KOPT-K1 (cell line): ENCODE data around the gene SPDYE5.
"Not testable (repeated sequence)": the region's sequence is repeated elsewhere in the genome, so short reads cannot be mapped to it uniquely, and the experiment has no call there.

Experiments used
- H3K27ac ChIP-seq: fragments of 200-600 bp; sonication (generic); 2 replicates; pipeline ENCODE4 v1.5.1; 2016; ENCODE audit warnings: antibody characterized with exemption, mild to moderate bottlenecking, low read depth, low read length; ENCODE audit not compliant: poor library complexity, severe bottlenecking
- H3K36me3 ChIP-seq: fragments of 200-600 bp; sonication (generic); 2 replicates; pipeline ENCODE4 v1.5.1; 2017; ENCODE audit warnings: antibody characterized with exemption, mild to moderate bottlenecking, low read length, moderate library complexity; ENCODE audit not compliant: insufficient read depth
- H3K9me3 ChIP-seq: fragments of 200-600 bp; sonication (generic); 2 replicates; pipeline ENCODE4 v1.5.1; 2017; ENCODE audit warnings: antibody characterized with exemption, low read length, mild to moderate bottlenecking; ENCODE audit not compliant: insufficient read depth, poor library complexity, severe bottlenecking

Gene SPDYE5

GRCh38 chr7:75527224-75527722, 35.2 kb downstream of the SPDYE5 start:
- H3K9me3 ChIP-seq: not testable (repeated sequence)
- H3K27ac ChIP-seq: peak overlapping the region; percentile 73
- peaks cover 41% of the 10 kb centered on the region for H3K36me3 ChIP-seq

GRCh38 chr7:75531359-75531821, 39.3 kb downstream of the SPDYE5 start:
- Histone ChIP-seq H3K9me3 (no peaks in the 10 kb centered on the region), H3K36me3 (peaks cover 1% of the 10 kb centered on the region; the same call in 1 of the 2 replicates), H3K27ac (no peak overlapping the region)

GRCh38 chr7:75532639-75533038, 40.5 kb downstream of the SPDYE5 start:
- no peaks in the 10 kb centered on the region for H3K9me3 ChIP-seq

DNA sequence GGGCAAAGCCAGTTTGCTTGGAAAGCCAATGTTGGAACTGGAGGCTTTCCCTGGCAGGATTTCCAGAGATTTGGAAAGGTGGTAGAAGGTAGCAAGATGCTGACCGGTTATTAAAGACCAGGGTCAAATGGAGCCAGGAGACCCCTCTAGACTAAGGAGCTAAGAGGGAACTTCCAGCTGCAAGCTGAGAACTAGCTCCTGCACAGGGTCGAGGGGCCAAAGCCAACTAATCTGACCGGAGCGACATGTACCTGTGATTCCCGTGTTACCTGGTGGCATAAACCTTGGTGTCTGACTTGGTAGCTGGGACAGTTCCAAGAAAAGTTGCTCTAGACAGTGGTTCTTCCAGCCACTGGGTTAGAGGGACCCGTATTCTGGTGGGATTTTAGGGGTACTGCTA, 41.8 kb downstream of the SPDYE5 start:
- Histone ChIP-seq H3K27ac (no peak overlapping the region), H3K36me3 (no peaks in the 10 kb centered on the region), H3K9me3 (no peaks in the 10 kb centered on the region)

More at GRCh38 chr7:75532639-75533038, 40.5 kb downstream of the SPDYE5 start:
- H3K36me3 ChIP-seq: no peaks in the 10 kb centered on the region
- H3K27ac ChIP-seq: no peak overlapping the region

DNA sequence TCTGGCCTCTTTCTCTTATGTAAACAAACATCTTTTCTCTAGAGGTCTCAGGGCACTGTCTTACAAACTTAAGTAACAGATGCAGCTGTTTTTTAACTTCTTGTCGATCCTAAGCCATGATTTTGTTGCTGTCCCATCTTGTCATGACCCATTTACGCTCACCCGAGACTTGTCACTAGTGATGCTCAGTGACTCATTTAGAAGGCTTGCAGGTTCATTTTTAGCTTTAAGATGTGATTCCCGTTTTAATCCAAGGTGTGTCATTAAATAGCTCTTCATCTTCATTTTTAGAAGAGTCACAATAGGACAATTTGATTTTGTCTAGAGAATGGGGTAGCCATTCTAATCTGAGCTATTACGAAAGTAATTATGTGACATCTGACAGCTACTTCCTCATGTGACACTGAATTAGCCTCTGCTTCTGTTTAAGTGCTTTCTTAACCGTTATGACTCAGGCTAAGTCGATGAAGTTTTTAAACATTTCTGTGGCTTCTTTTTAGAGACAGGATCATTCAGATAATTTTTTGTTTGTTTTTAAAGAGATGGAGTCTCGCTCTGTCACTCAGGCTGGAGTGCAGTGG, 42.7 kb downstream of the SPDYE5 start:
- Histone ChIP-seq H3K27ac (no peak overlapping the region), H3K36me3 (no peaks in the 10 kb centered on the region), H3K9me3 (no peaks in the 10 kb centered on the region)

GRCh38 chr7:75536491-75536890, 44.4 kb downstream of the SPDYE5 start:
- H3K27ac ChIP-seq: no peak overlapping the region
- H3K9me3 ChIP-seq: no peaks in the 10 kb centered on the region
- no peaks in the 10 kb centered on the region for H3K36me3 ChIP-seq

DNA sequence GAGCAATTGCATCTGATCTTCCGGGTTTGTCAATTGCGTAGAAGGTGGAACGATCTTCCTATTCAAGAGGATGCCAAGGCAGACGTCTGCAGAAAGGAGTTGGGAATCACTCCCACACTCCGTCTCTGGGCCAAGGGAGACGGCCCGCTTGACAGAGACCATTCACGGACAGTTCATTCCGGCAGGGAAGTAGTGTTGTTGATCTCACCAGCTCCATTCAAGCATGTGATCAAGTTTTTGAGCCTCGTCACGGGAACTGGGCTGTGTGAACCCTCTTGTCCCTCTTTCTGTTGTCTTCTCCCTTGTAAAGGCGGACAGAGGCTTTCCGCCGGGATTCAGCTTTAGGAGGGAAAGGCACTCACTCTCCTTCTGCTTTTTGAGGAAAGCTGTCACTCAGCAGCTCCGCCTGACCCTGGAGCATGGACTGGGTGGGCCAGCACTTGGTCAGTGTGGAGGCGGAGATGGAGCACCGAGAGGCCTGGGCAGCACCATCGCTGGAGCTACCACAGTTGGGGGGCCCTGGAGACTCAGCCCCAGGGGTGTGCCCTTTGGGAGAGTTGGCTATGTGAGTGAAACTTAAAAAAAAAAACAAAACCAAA, 44.9 kb downstream of the SPDYE5 start:
- no peaks in the 10 kb centered on the region for H3K36me3 ChIP-seq

GRCh38 chr7:75537731-75538130, 45.6 kb downstream of the SPDYE5 start:
- H3K27ac ChIP-seq: no peak overlapping the region
- H3K9me3 ChIP-seq: no peaks in the 10 kb centered on the region
- H3K36me3 ChIP-seq: no peaks in the 10 kb centered on the region

More for the DNA sequence above, 44.9 kb downstream of the SPDYE5 start:
- Histone ChIP-seq H3K9me3 (no peaks in the 10 kb centered on the region), H3K27ac (no peak overlapping the region)

- Histone ChIP-seq H3K9me3 (no peaks in the 10 kb centered on the region), H3K27ac (no peak overlapping the region), H3K36me3 (no peaks in the 10 kb centered on the region)
These were observed 54.3 kb downstream of the SPDYE5 start for GRCh38 chr7:75546237-75547015.
